Gastroesophageal sphincter (tissue), 3 donors: Measurements from ENCODE around the gene HPSE.

Experiments used
- EP300 ChIP-seq: sonication (generic); formaldehyde crosslinking; IDR thresholded peaks from one replicate; pipeline ENCODE4 v1.6.1; 2017; ENCODE audit warnings: antibody characterized with exemption, mild to moderate bottlenecking
- POLR2AphosphoS5 ChIP-seq: sonication (generic); formaldehyde crosslinking; IDR thresholded peaks from one replicate; pipeline ENCODE4 v1.6.1; 2017; ENCODE audit warnings: antibody characterized with exemption
- TF ChIP-seq, protein P1 (sequence below), 4 experiments: fragments of 200-600 bp in 2 of 4; fragments of 450-650 bp in 2 of 4; sonication (generic) in 1 of 4; IDR thresholded peaks; one replicate each; pipeline ENCODE4 v1.5.1; 2017 to 2019; ENCODE audit warnings: antibody characterized with exemption in 4 of 4, mild to moderate bottlenecking in 2 of 4, moderate library complexity in 2 of 4

DNA sequence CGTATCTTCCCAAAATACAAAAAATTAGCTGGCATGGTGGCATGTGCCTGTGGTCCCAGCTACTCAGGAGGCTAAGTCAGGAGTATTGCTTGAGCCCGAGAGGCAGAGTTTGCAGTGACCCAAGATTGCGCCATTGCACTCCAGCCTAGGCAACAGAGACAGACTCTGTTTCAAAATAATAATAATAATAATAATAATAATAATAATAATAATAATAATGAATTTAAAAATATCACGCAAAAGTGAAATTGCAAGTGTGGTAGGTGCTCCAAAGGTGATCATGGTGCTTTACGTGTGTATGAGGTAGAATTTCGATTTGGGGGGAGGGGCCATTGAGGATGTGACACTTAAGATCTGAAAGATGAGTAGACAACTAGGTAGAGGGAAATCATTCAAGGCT is 4.9 kb upstream of the HPSE start:
- TF ChIP-seq, protein P1, sequence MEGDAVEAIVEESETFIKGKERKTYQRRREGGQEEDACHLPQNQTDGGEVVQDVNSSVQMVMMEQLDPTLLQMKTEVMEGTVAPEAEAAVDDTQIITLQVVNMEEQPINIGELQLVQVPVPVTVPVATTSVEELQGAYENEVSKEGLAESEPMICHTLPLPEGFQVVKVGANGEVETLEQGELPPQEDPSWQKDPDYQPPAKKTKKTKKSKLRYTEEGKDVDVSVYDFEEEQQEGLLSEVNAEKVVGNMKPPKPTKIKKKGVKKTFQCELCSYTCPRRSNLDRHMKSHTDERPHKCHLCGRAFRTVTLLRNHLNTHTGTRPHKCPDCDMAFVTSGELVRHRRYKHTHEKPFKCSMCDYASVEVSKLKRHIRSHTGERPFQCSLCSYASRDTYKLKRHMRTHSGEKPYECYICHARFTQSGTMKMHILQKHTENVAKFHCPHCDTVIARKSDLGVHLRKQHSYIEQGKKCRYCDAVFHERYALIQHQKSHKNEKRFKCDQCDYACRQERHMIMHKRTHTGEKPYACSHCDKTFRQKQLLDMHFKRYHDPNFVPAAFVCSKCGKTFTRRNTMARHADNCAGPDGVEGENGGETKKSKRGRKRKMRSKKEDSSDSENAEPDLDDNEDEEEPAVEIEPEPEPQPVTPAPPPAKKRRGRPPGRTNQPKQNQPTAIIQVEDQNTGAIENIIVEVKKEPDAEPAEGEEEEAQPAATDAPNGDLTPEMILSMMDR (IDR thresholded peaks at IDR 0.05): no peak
- TF ChIP-seq POLR2AphosphoS5: no peak
- TF ChIP-seq EP300: no peak
